Measurements from ENCODE around the gene RNF150. TPM values are rescaled to one million over a fixed set of nuclear protein-coding genes. Genes with fewer than 3 reads are reported as not detected.

RNF150 gene
- total RNA-seq, 1 donor from 2014 or later = 31.2 TPM

- H3K36me3 ChIP-seq = no peaks in the 10 kb centered on the region
- H3K9me3 ChIP-seq = no peaks in the 10 kb centered on the region
- DNase-seq (ENCODE audit: low spot score in 2 of 2) = no peak
- intact Hi-C loops (cut with DNase I) = loop anchor here (1.0 to 5.0 kb wide), 9 partner anchors 87 to 1392 kb away; partner anchors contain the start of genes ELMOD2, SCOC, TBC1D9 and ZNF330
- TF ChIP-seq CTCF (IDR thresholded peaks at IDR 0.05) = peak in 1 of 3 experiments; percentile 6
- H3K4me1 ChIP-seq = no peaks in the 10 kb centered on the region
- H3K4me3 ChIP-seq = no peak overlapping the region
- H3K27me3 ChIP-seq = no peaks in the 10 kb centered on the region
- no peak overlapping the region for H3K27ac ChIP-seq
These were observed 1.0 kb upstream of the RNF150 start for GRCh38 chr4:141133999-141134995.

- Histone ChIP-seq H3K4me1 (no peaks in the 10 kb centered on the region), H3K9me3 (no peaks in the 10 kb centered on the region), H3K27me3 (no peaks in the 10 kb centered on the region), H3K27ac (peak overlapping the region; percentile 72 to 75), H3K36me3 (no peaks in the 10 kb centered on the region), H3K4me3 (peak overlapping the region; percentile 89 to 92)
- TF ChIP-seq CTCF (IDR thresholded peaks at IDR 0.05) = no peak
- intact Hi-C loops (cut with DNase I) = loop anchor here (1.0 to 5.0 kb wide), 9 partner anchors 85 to 1390 kb away; partner anchors contain the start of genes ELMOD2, SCOC, TBC1D9 and ZNF330
- DNase-seq (ENCODE audit: low spot score in 2 of 2) = peak in 1 of 2 donors; percentile 63
These were observed 542 bp downstream of the RNF150 start for GRCh38 chr4:141132709-141133145.

- H3K9me3 ChIP-seq = no peaks in the 10 kb centered on the region
- TF ChIP-seq CTCF (IDR thresholded peaks at IDR 0.05) = no peak
- intact Hi-C loops (cut with DNase I) = loop anchor here (5.0 kb wide), 8 partner anchors 85 to 1390 kb away; partner anchors contain the start of genes ELMOD2, SCOC, TBC1D9 and ZNF330
- H3K27me3 ChIP-seq = no peaks in the 10 kb centered on the region
- no peaks in the 10 kb centered on the region for H3K36me3 ChIP-seq
- H3K27ac ChIP-seq = peak overlapping the region; percentile 72 to 75
- H3K4me1 ChIP-seq = no peaks in the 10 kb centered on the region
- DNase-seq (ENCODE audit: low spot score in 2 of 2) = peak in 1 of 2 donors; percentile 64
- H3K4me3 ChIP-seq = peak overlapping the region; percentile 89 to 92
These were observed 1.1 kb downstream of the RNF150 start for GRCh38 chr4:141132072-141132708.

- Histone ChIP-seq H3K36me3 (no peaks in the 10 kb centered on the region), H3K27ac (peak overlapping the region in 1 of 2 donors; percentile 72), H3K4me1 (no peaks in the 10 kb centered on the region), H3K4me3 (peak overlapping the region; percentile 89 to 92), H3K27me3 (no peaks in the 10 kb centered on the region), H3K9me3 (no peaks in the 10 kb centered on the region)
- no peak for DNase-seq (ENCODE audit: low spot score in 2 of 2)
- TF ChIP-seq CTCF (IDR thresholded peaks at IDR 0.05) = no peak
- intact Hi-C loops (cut with DNase I) = loop anchor here (5.0 kb wide), 8 partner anchors 84 to 1389 kb away; partner anchors contain the start of genes ELMOD2, SCOC, TBC1D9 and ZNF330
These were observed 1.6 kb downstream of the RNF150 start for GRCh38 chr4:141131723-141132071.

- no peak overlapping the region for H3K27ac ChIP-seq
- TF ChIP-seq CTCF (IDR thresholded peaks at IDR 0.05) = no peak
- H3K27me3 ChIP-seq = no peaks in the 10 kb centered on the region
- H3K9me3 ChIP-seq = no peaks in the 10 kb centered on the region
- H3K4me3 ChIP-seq = peak overlapping the region; percentile 89 to 92
- H3K36me3 ChIP-seq = no peaks in the 10 kb centered on the region
- DNase-seq (ENCODE audit: low spot score in 2 of 2) = no peak
- no peaks in the 10 kb centered on the region for H3K4me1 ChIP-seq
- intact Hi-C loops (cut with DNase I) = loop anchor here (5.0 kb wide), 8 partner anchors 84 to 1389 kb away; partner anchors contain the start of genes ELMOD2, SCOC, TBC1D9 and ZNF330
These were observed 2.2 kb downstream of the RNF150 start for GRCh38 chr4:141130947-141131605.

Data from ascending aorta (tissue), 2 donors.